Breast epithelium (tissue), 3 donors: ENCODE data around the gene GRIK4.

ENCODE experiments used
- CTCF ChIP-seq, 3 donors: fragments of 450-650 bp; IDR thresholded peaks; one replicate each; pipeline ENCODE4 v1.5.1; 2016 to 2017; ENCODE audit warnings: antibody characterized with exemption in 3 of 3, mild to moderate bottlenecking in 3 of 3, moderate library complexity in 3 of 3
- POLR2A ChIP-seq: fragments of 450-650 bp; IDR thresholded peaks from one replicate; pipeline ENCODE4 v1.6.1; 2016; ENCODE audit warnings: antibody characterized with exemption, mild to moderate bottlenecking, moderate library complexity
- POLR2AphosphoS5 ChIP-seq, 3 donors: sonication (generic); formaldehyde crosslinking; IDR thresholded peaks; one replicate each; pipeline ENCODE4 v1.6.1; 2017; ENCODE audit warnings: antibody characterized with exemption in 3 of 3

- TF ChIP-seq CTCF (IDR thresholded peaks at IDR 0.05) (no peak), POLR2AphosphoS5 (IDR thresholded peaks at IDR 0.05) (no peak), POLR2A (no peak)
Measured at GRCh38 chr11:120618399-120618798, 106.9 kb downstream of the GRIK4 start.
